ENCODE measurements around the gene TRIM26. TPM values are rescaled to one million over a fixed set of nuclear protein-coding genes. Genes with fewer than 3 reads are reported as not detected.

Gene TRIM26
- total and polyA plus RNA-seq, 2 donors (not counting 3 experiments of a cell fraction or from before 2014, with no cell fraction given) = 30.4 to 34.5 TPM

GRCh38 chr6:30163918-30164654, 49.1 kb downstream of the TRIM26 start:
- H2AFZ ChIP-seq (ENCODE audit: low read depth, low read length) = no peak overlapping the region
- H3K9me3 ChIP-seq (replicated peaks; ENCODE audit: control insufficient read depth, insufficient read depth, low read length) = no peaks in the 10 kb centered on the region
- H3K9me1 ChIP-seq (replicated peaks; ENCODE audit: control insufficient read depth, extremely low read depth, insufficient read depth, low read length) = no peaks in the 10 kb centered on the region
- no peak overlapping the region for H3K27ac ChIP-seq (ENCODE audit: insufficient read depth, low read depth, low read length)
- FAIRE-seq (no peak), DNase-seq (ENCODE audit: low read depth, low spot score) (no peak)
- no peak overlapping the region for H3K4me3 ChIP-seq (replicated peaks in 1 of 3; ENCODE audit: insufficient read depth in 1 of 3, low read depth in 1 of 3, low read length in 3 of 3)
- CTCF ChIA-PET = no interaction called here
- peaks cover 21 to 28% of the 10 kb centered on the region in 2 experiments for H3K27me3 ChIP-seq (ENCODE audit: control insufficient read depth in 2 of 2, insufficient read depth in 2 of 2, low read length in 2 of 2)
- H3K4me1 ChIP-seq (ENCODE audit: control insufficient read depth, extremely low read depth, insufficient read depth, low read length) = no peaks in the 10 kb centered on the region
- POLR2A ChIA-PET = no interaction called here
- TF ChIP-seq FOS (IDR thresholded peaks at IDR 0.05; ENCODE audit: borderline replicate concordance, insufficient read depth, low read length) (no peak), MAX (IDR thresholded peaks at IDR 0.05; ENCODE audit: insufficient read depth, insufficient read length) (no peak)
- H3K4me2 ChIP-seq (ENCODE audit: insufficient read depth, low read length) = no peak overlapping the region
- no peaks in the 10 kb centered on the region for H3K79me2 ChIP-seq (ENCODE audit: control insufficient read depth, insufficient read depth, low read length)
- H3K9ac ChIP-seq (replicated peaks; ENCODE audit: extremely low read depth, insufficient read depth, low read length) = no peak overlapping the region
- intact Hi-C loops (cut with micrococcal nuclease) = no loop called here
- H3K36me3 ChIP-seq (ENCODE audit: control insufficient read depth in 2 of 2, extremely low read depth in 1 of 2, insufficient read depth in 2 of 2, low read length in 2 of 2) = no peaks in the 10 kb centered on the region
- no peaks in the 10 kb centered on the region for H4K20me1 ChIP-seq (replicated peaks; ENCODE audit: control insufficient read depth, extremely low read depth, insufficient read depth, low read length)
- dilution Hi-C loops (cut with MboI; ENCODE audit: extremely low pct_ligation_motif_present, low sequenced_read_pairs) = no loop called here
- BruUV-seq (replicated peaks) = no TSS peak

- intact Hi-C loops (cut with micrococcal nuclease) (no loop called here), dilution Hi-C loops (cut with MboI; ENCODE audit: extremely low pct_ligation_motif_present, low sequenced_read_pairs) (no loop called here)
- H4K20me1 ChIP-seq (replicated peaks; ENCODE audit: control insufficient read depth, extremely low read depth, insufficient read depth, low read length) = no peaks in the 10 kb centered on the region
- FAIRE-seq (no peak), DNase-seq (ENCODE audit: low read depth, low spot score) (no peak)
- no peak within 1 kb of the TSS for H3K9ac ChIP-seq (replicated peaks; ENCODE audit: extremely low read depth, insufficient read depth, low read length)
- BruUV-seq (replicated peaks) = no TSS peak
- no peak within 1 kb of the TSS for H2AFZ ChIP-seq (ENCODE audit: low read depth, low read length)
- ChIA-PET POLR2A (no interaction called here), CTCF (no interaction called here)
- H3K9me1 ChIP-seq (replicated peaks; ENCODE audit: control insufficient read depth, extremely low read depth, insufficient read depth, low read length) = no peaks in the 10 kb centered on the region
- peaks cover 14 to 22% of the 10 kb centered on the region in 2 experiments for H3K27me3 ChIP-seq (ENCODE audit: control insufficient read depth in 2 of 2, insufficient read depth in 2 of 2, low read length in 2 of 2)
- no peaks in the 10 kb centered on the region for H3K9me3 ChIP-seq (replicated peaks; ENCODE audit: control insufficient read depth, insufficient read depth, low read length)
- H3K79me2 ChIP-seq (ENCODE audit: control insufficient read depth, insufficient read depth, low read length) = no peaks in the 10 kb centered on the region
- H3K4me1 ChIP-seq (ENCODE audit: control insufficient read depth, extremely low read depth, insufficient read depth, low read length) = no peaks in the 10 kb centered on the region
- no peaks in the 10 kb centered on the region for H3K36me3 ChIP-seq (ENCODE audit: control insufficient read depth in 2 of 2, extremely low read depth in 1 of 2, insufficient read depth in 2 of 2, low read length in 2 of 2)
- H3K27ac ChIP-seq (ENCODE audit: insufficient read depth, low read depth, low read length) = no peak within 1 kb of the TSS
- H3K4me2 ChIP-seq (ENCODE audit: insufficient read depth, low read length) = no peak within 1 kb of the TSS
- no peak within 1 kb of the TSS for H3K4me3 ChIP-seq (replicated peaks in 1 of 3; ENCODE audit: insufficient read depth in 1 of 3, low read depth in 1 of 3, low read length in 3 of 3)
- no peak for TF ChIP-seq JUN (IDR thresholded peaks at IDR 0.05; ENCODE audit: borderline replicate concordance, insufficient read depth, insufficient read length, low read depth)
- TF ChIP-seq FOS (IDR thresholded peaks at IDR 0.05; ENCODE audit: borderline replicate concordance, insufficient read depth, low read length) = no peak
- no peak for TF ChIP-seq GATA2 (IDR thresholded peaks at IDR 0.05; ENCODE audit: insufficient read depth, insufficient read length, low read depth, low read length)
- no peak for TF ChIP-seq EZH2 (IDR thresholded peaks at IDR 0.05; ENCODE audit: borderline replicate concordance, low read depth, low read length, severe bottlenecking)
- no peak for TF ChIP-seq MYC (IDR thresholded peaks at IDR 0.05; ENCODE audit: low read depth, low read length)
- no peak for TF ChIP-seq POLR2AphosphoS5 (IDR thresholded peaks at IDR 0.05; ENCODE audit: insufficient read depth, low read depth, low read length)
- TF ChIP-seq MAX (IDR thresholded peaks at IDR 0.05; ENCODE audit: insufficient read depth, insufficient read length) = no peak
- TF ChIP-seq CTCF (IDR thresholded peaks at IDR 0.05; ENCODE audit: extremely low read depth in 1 of 2, insufficient read depth in 1 of 2, low read depth in 1 of 2, low read length in 2 of 2) = no peak
- TF ChIP-seq POLR2A (IDR thresholded peaks at IDR 0.05; ENCODE audit: low read depth, low read length) = no peak
Measured at GRCh38 chr6:30163090-30163917, 49.9 kb downstream of the TRIM26 start, which contains the start of gene TRIM15. TRIM15 (plus strand) TSS chr6:30163546; CDS start chr6:30163685, 139 bp downstream.
